WTC11 (cell line): ENCODE measurements around the gene LRRC31. TPM values are rescaled to one million over a fixed set of nuclear protein-coding genes. Genes with fewer than 3 reads are reported as not detected.

Source experiments
- ATAC-seq: fragments of 200-7000 bp; cut with Tn5 transposase; 2 replicates; pipeline ENCODE4 v1.10.0; 2021; ENCODE audit warnings: mild to moderate bottlenecking, moderate library complexity
- CTCF ChIA-PET: fragments of 300-600 bp; sonication (Branson Sonifier 250); formaldehyde crosslinking; loops from one replicate; lab custom pipeline; 2021; ENCODE audit warnings: antibody characterized with exemption; lab: Charles Lee
- POLR2A ChIA-PET: fragments of 350-600 bp; sonication (Branson Sonifier 250); formaldehyde crosslinking; loops from one replicate; lab custom pipeline; 2021; ENCODE audit warnings: antibody characterized with exemption; lab: Charles Lee
- DNase-seq: peaks from one replicate; pipeline ENCODE4 v3.0.0; 2021; ENCODE audit warnings: low spot score
- H3K27ac Mint-ChIP-seq: 2 replicates; pipeline ENCODE4 v1.8.0; 2021; ENCODE audit warnings: mixed read lengths
- H3K27me3 Mint-ChIP-seq: 2 replicates; pipeline ENCODE4 v1.8.0; 2021; ENCODE audit warnings: low read depth, mild to moderate bottlenecking, moderate library complexity, mixed read lengths
- H3K36me3 Mint-ChIP-seq: 2 replicates; pipeline ENCODE4 v1.8.0; 2021; ENCODE audit warnings: mixed read lengths
- H3K4me1 Mint-ChIP-seq: 2 replicates; pipeline ENCODE4 v1.8.0; 2022; ENCODE audit warnings: mixed read lengths
- H3K4me3 Mint-ChIP-seq: 2 replicates; pipeline ENCODE4 v1.8.0; 2021; ENCODE audit warnings: mild to moderate bottlenecking, moderate library complexity, mixed read lengths
- H3K9me3 Mint-ChIP-seq: 2 replicates; pipeline ENCODE4 v1.8.0; 2021; ENCODE audit warnings: mixed read lengths
- E2F5 ChIP-seq: sonication (generic); formaldehyde crosslinking; IDR thresholded peaks from 2 replicates; pipeline ENCODE4 v1.8.1; 2022; ENCODE audit warnings: mild to moderate bottlenecking, moderate library complexity, missing genetic modification reagents
- ELF4 ChIP-seq: sonication (generic); formaldehyde crosslinking; IDR thresholded peaks from 2 replicates; pipeline ENCODE4 v1.8.1; 2022; ENCODE audit warnings: low read depth, mild to moderate bottlenecking, moderate library complexity, missing genetic modification reagents
- HMGA2 ChIP-seq: fragments of 250-450 bp; sonication (Bioruptor Pico); IDR thresholded peaks from 2 replicates; pipeline ENCODE4 v1.4.0; 2021; ENCODE audit warnings: mild to moderate bottlenecking, moderate library complexity
- NFATC4 ChIP-seq: fragments of 250-450 bp; sonication (Bioruptor Pico); IDR thresholded peaks from 2 replicates; pipeline ENCODE4 v1.9.0; 2021; ENCODE audit warnings: mild to moderate bottlenecking
- SMAD4 ChIP-seq: sonication (generic); formaldehyde crosslinking; IDR thresholded peaks from 2 replicates; pipeline ENCODE4 v1.8.0; 2022; ENCODE audit warnings: mild to moderate bottlenecking, missing genetic modification reagents
- TEAD4 ChIP-seq: sonication (generic); formaldehyde crosslinking; IDR thresholded peaks from 2 replicates; pipeline ENCODE4 v1.8.0; 2022; ENCODE audit warnings: mild to moderate bottlenecking, missing genetic modification reagents
- USF2 ChIP-seq: sonication (generic); formaldehyde crosslinking; IDR thresholded peaks from 2 replicates; pipeline ENCODE4 v1.8.1; 2023; ENCODE audit warnings: mild to moderate bottlenecking, missing genetic modification reagents, moderate library complexity
- ZBTB21 ChIP-seq: sonication (generic); formaldehyde crosslinking; IDR thresholded peaks from 2 replicates; pipeline ENCODE4 v1.8.1; 2023; ENCODE audit warnings: mild to moderate bottlenecking, missing genetic modification reagents, borderline replicate concordance
- ZBTB43 ChIP-seq: sonication (generic); formaldehyde crosslinking; IDR thresholded peaks from 2 replicates; pipeline ENCODE4 v1.8.1; 2023; ENCODE audit warnings: mild to moderate bottlenecking, missing genetic modification reagents
- ZNF219 ChIP-seq: sonication (generic); formaldehyde crosslinking; IDR thresholded peaks from 2 replicates; pipeline ENCODE4 v1.8.0; 2023; ENCODE audit warnings: missing genetic modification reagents, mild to moderate bottlenecking, borderline replicate concordance
- ZNF232 ChIP-seq: sonication (generic); formaldehyde crosslinking; IDR thresholded peaks from 2 replicates; pipeline ENCODE4 v1.8.0; 2022; ENCODE audit warnings: mild to moderate bottlenecking, missing genetic modification reagents
- total RNA-seq: library from RNA; stranded (reverse); gene quantifications from 3 replicates; pipeline ENCODE4 v1.2.3, GENCODE V29; 2021
- TF ChIP-seq, protein P1 (sequence below): sonication (generic); formaldehyde crosslinking; IDR thresholded peaks from 2 replicates; pipeline ENCODE4 v1.8.0; 2023; ENCODE audit warnings: missing genetic modification reagents, mild to moderate bottlenecking, borderline replicate concordance
- TF ChIP-seq, protein P2 (sequence below): sonication (generic); formaldehyde crosslinking; IDR thresholded peaks from 2 replicates; pipeline ENCODE4 v1.8.1; 2023; ENCODE audit warnings: mild to moderate bottlenecking, missing genetic modification reagents, borderline replicate concordance
- TF ChIP-seq, protein P3 (sequence below): sonication (generic); formaldehyde crosslinking; IDR thresholded peaks from 2 replicates; pipeline ENCODE4 v1.8.1; 2022; ENCODE audit warnings: missing genetic modification reagents, borderline replicate concordance
- TF ChIP-seq, protein P4 (sequence below): fragments of 250-450 bp; sonication (Bioruptor Pico); IDR thresholded peaks from 2 replicates; pipeline ENCODE4 v1.9.0; 2021; ENCODE audit warnings: mild to moderate bottlenecking
- TF ChIP-seq, protein P5 (sequence below): fragments of 250-450 bp; sonication (Bioruptor Pico); IDR thresholded peaks from 2 replicates; pipeline ENCODE4 v1.9.0; 2021; ENCODE audit warnings: mild to moderate bottlenecking, borderline replicate concordance

Gene LRRC31
- total RNA-seq, 1 experiment from 2014 or later, result not detected

GRCh38 chr3:169811631-169812331 is 58.0 kb downstream of the LRRC31 start (continued):
- TF ChIP-seq SMAD4 (no peak), ZNF219 (CRISPR knock-in tag) (no peak), ZBTB21 (CRISPR knock-in tag) (no peak), E2F5 (CRISPR knock-in tag) (no peak)
- TF ChIP-seq, protein P1, sequence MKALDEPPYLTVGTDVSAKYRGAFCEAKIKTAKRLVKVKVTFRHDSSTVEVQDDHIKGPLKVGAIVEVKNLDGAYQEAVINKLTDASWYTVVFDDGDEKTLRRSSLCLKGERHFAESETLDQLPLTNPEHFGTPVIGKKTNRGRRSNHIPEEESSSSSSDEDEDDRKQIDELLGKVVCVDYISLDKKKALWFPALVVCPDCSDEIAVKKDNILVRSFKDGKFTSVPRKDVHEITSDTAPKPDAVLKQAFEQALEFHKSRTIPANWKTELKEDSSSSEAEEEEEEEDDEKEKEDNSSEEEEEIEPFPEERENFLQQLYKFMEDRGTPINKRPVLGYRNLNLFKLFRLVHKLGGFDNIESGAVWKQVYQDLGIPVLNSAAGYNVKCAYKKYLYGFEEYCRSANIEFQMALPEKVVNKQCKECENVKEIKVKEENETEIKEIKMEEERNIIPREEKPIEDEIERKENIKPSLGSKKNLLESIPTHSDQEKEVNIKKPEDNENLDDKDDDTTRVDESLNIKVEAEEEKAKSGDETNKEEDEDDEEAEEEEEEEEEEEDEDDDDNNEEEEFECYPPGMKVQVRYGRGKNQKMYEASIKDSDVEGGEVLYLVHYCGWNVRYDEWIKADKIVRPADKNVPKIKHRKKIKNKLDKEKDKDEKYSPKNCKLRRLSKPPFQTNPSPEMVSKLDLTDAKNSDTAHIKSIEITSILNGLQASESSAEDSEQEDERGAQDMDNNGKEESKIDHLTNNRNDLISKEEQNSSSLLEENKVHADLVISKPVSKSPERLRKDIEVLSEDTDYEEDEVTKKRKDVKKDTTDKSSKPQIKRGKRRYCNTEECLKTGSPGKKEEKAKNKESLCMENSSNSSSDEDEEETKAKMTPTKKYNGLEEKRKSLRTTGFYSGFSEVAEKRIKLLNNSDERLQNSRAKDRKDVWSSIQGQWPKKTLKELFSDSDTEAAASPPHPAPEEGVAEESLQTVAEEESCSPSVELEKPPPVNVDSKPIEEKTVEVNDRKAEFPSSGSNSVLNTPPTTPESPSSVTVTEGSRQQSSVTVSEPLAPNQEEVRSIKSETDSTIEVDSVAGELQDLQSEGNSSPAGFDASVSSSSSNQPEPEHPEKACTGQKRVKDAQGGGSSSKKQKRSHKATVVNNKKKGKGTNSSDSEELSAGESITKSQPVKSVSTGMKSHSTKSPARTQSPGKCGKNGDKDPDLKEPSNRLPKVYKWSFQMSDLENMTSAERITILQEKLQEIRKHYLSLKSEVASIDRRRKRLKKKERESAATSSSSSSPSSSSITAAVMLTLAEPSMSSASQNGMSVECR (CRISPR knock-in tag), result no peak
- TF ChIP-seq, protein P2, sequence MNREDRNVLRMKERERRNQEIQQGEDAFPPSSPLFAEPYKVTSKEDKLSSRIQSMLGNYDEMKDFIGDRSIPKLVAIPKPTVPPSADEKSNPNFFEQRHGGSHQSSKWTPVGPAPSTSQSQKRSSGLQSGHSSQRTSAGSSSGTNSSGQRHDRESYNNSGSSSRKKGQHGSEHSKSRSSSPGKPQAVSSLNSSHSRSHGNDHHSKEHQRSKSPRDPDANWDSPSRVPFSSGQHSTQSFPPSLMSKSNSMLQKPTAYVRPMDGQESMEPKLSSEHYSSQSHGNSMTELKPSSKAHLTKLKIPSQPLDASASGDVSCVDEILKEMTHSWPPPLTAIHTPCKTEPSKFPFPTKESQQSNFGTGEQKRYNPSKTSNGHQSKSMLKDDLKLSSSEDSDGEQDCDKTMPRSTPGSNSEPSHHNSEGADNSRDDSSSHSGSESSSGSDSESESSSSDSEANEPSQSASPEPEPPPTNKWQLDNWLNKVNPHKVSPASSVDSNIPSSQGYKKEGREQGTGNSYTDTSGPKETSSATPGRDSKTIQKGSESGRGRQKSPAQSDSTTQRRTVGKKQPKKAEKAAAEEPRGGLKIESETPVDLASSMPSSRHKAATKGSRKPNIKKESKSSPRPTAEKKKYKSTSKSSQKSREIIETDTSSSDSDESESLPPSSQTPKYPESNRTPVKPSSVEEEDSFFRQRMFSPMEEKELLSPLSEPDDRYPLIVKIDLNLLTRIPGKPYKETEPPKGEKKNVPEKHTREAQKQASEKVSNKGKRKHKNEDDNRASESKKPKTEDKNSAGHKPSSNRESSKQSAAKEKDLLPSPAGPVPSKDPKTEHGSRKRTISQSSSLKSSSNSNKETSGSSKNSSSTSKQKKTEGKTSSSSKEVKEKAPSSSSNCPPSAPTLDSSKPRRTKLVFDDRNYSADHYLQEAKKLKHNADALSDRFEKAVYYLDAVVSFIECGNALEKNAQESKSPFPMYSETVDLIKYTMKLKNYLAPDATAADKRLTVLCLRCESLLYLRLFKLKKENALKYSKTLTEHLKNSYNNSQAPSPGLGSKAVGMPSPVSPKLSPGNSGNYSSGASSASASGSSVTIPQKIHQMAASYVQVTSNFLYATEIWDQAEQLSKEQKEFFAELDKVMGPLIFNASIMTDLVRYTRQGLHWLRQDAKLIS (CRISPR knock-in tag), result no peak
- TF ChIP-seq, all 79 proteins: peak for 0

DNA sequence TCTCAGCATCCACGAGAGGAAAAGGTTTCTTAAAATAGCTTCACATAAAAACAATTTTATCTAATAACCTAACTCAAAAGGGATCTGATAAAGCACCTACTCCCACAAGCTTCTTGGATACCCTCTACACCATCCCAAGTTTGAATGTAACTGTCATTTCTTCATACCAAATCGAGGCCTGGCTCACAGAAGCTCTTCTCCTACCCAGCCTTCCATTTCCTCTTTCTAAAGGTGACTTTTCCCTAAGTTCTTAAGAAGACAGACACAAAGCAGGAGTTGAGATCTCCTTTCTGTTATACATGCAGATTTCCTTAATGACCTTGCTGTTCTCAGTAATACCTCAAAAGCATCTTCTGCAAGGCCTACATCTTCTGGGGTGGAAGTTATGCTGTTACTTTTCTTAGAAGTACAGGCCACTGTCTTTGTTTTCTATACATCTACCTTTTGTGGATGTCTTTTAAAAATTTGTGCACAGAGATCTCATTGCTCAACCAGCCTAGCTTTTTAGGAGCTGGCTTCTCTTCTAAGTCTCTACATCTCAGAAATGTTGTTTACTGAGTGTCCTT is 60.4 kb downstream of the LRRC31 start:
- ChIA-PET CTCF (interaction anchor here (0.6 kb wide), 1 partner anchor 372 kb away, joined by 3 read pairs; the partner anchor contains the start of gene PHC3), POLR2A (interaction anchor here (1.1 kb wide), 1 partner anchor 274 kb away, joined by 3 read pairs; no protein-coding TSS in a partner anchor)
- peaks cover 34% of the 10 kb centered on the region for H3K4me1 Mint-ChIP-seq
- DNase-seq (no peak), ATAC-seq (no peak)
- no peaks in the 10 kb centered on the region; the same call in 1 of the 2 replicates for H3K36me3 Mint-ChIP-seq
- no peak overlapping the region; the same call in 1 of the 2 replicates for H3K27ac Mint-ChIP-seq
- peaks cover 27% of the 10 kb centered on the region for H3K27me3 Mint-ChIP-seq
- no peaks in the 10 kb centered on the region for H3K9me3 Mint-ChIP-seq
- no peak overlapping the region for H3K4me3 Mint-ChIP-seq
- TF ChIP-seq, protein P3, sequence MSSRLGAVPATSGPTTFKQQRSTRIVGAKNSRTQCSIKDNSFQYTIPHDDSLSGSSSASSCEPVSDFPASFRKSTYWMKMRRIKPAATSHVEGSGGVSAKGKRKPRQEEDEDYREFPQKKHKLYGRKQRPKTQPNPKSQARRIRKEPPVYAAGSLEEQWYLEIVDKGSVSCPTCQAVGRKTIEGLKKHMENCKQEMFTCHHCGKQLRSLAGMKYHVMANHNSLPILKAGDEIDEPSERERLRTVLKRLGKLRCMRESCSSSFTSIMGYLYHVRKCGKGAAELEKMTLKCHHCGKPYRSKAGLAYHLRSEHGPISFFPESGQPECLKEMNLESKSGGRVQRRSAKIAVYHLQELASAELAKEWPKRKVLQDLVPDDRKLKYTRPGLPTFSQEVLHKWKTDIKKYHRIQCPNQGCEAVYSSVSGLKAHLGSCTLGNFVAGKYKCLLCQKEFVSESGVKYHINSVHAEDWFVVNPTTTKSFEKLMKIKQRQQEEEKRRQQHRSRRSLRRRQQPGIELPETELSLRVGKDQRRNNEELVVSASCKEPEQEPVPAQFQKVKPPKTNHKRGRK (CRISPR knock-in tag), result no peak
- no peak for TF ChIP-seq ELF4 (CRISPR knock-in tag)
- TF ChIP-seq, protein P4, sequence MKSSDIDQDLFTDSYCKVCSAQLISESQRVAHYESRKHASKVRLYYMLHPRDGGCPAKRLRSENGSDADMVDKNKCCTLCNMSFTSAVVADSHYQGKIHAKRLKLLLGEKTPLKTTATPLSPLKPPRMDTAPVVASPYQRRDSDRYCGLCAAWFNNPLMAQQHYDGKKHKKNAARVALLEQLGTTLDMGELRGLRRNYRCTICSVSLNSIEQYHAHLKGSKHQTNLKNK (CRISPR knock-in tag), result no peak
- TF ChIP-seq HMGA2 (CRISPR knock-in tag), result no peak
- no peak for TF ChIP-seq TEAD4
- TF ChIP-seq ZNF232 (CRISPR knock-in tag), result no peak
- TF ChIP-seq USF2 (CRISPR knock-in tag), result no peak
- TF ChIP-seq NFATC4 (CRISPR knock-in tag), result no peak
- no peak for TF ChIP-seq ZBTB43 (CRISPR knock-in tag)
- TF ChIP-seq, protein P5, sequence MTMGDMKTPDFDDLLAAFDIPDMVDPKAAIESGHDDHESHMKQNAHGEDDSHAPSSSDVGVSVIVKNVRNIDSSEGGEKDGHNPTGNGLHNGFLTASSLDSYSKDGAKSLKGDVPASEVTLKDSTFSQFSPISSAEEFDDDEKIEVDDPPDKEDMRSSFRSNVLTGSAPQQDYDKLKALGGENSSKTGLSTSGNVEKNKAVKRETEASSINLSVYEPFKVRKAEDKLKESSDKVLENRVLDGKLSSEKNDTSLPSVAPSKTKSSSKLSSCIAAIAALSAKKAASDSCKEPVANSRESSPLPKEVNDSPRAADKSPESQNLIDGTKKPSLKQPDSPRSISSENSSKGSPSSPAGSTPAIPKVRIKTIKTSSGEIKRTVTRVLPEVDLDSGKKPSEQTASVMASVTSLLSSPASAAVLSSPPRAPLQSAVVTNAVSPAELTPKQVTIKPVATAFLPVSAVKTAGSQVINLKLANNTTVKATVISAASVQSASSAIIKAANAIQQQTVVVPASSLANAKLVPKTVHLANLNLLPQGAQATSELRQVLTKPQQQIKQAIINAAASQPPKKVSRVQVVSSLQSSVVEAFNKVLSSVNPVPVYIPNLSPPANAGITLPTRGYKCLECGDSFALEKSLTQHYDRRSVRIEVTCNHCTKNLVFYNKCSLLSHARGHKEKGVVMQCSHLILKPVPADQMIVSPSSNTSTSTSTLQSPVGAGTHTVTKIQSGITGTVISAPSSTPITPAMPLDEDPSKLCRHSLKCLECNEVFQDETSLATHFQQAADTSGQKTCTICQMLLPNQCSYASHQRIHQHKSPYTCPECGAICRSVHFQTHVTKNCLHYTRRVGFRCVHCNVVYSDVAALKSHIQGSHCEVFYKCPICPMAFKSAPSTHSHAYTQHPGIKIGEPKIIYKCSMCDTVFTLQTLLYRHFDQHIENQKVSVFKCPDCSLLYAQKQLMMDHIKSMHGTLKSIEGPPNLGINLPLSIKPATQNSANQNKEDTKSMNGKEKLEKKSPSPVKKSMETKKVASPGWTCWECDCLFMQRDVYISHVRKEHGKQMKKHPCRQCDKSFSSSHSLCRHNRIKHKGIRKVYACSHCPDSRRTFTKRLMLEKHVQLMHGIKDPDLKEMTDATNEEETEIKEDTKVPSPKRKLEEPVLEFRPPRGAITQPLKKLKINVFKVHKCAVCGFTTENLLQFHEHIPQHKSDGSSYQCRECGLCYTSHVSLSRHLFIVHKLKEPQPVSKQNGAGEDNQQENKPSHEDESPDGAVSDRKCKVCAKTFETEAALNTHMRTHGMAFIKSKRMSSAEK (CRISPR knock-in tag), result no peak
